SK-N-SH treated with all-trans-retinoic acid at 6 μM for 48 hours (cell line): ENCODE results near the gene BCAN.

Source experiments
- ESRRG ChIP-seq: fragments of 250-450 bp; sonication (Bioruptor Pico); IDR thresholded peaks from 2 replicates; pipeline ENCODE4 v1.6.1; 2021; ENCODE audit warnings: mild to moderate bottlenecking
- GLIS3 ChIP-seq: fragments of 250-450 bp; sonication (Bioruptor Pico); IDR thresholded peaks from 2 replicates; pipeline ENCODE4 v1.5.0; 2020; ENCODE audit warnings: mild to moderate bottlenecking, moderate library complexity
- ISL1 ChIP-seq: fragments of 250-450 bp; sonication (Bioruptor Pico); IDR thresholded peaks from 2 replicates; pipeline ENCODE4 v2.1.2; 2022; ENCODE audit warnings: mild to moderate bottlenecking, moderate library complexity
- OSR1 ChIP-seq: fragments of 250-450 bp; sonication (Bioruptor Pico); IDR thresholded peaks from 2 replicates; pipeline ENCODE4 v1.8.0; 2022; ENCODE audit warnings: moderate library complexity, mild to moderate bottlenecking, inconsistent platforms
- PATZ1 ChIP-seq: fragments of 250-450 bp; sonication (Bioruptor Pico); IDR thresholded peaks from 2 replicates; pipeline ENCODE4 v1.8.0; 2020; ENCODE audit warnings: mild to moderate bottlenecking, moderate library complexity, borderline replicate concordance
- RARB ChIP-seq: fragments of 250-450 bp; sonication (Bioruptor Pico); IDR thresholded peaks from 2 replicates; pipeline ENCODE4 v1.8.0; 2021; ENCODE audit warnings: mild to moderate bottlenecking, moderate library complexity
- ZFP3 ChIP-seq: fragments of 250-450 bp; sonication (Bioruptor Pico); IDR thresholded peaks from 2 replicates; pipeline ENCODE4 v1.5.0; 2020; ENCODE audit warnings: mild to moderate bottlenecking, moderate library complexity
- ZFP30 ChIP-seq: fragments of 450-650 bp; formaldehyde crosslinking; IDR thresholded peaks from 2 replicates; pipeline ENCODE4 v1.5.0; 2022; ENCODE audit warnings: mild to moderate bottlenecking, moderate library complexity

GRCh38 chr1:156623946-156624813 is 17.7 kb upstream of the BCAN start:
- TF ChIP-seq RARB (no peak), ISL1 (CRISPR knock-in tag) (no peak), PATZ1 (CRISPR knock-in tag) (no peak), OSR1 (CRISPR knock-in tag) (no peak), ESRRG (no peak), ZFP3 (CRISPR knock-in tag) (no peak), GLIS3 (no peak), ZFP30 (CRISPR knock-in tag) (no peak)
